A375 (cell line): ENCODE results near the gene ETNPPL. TPM values are rescaled to one million over a fixed set of nuclear protein-coding genes. Genes with fewer than 3 reads are reported as not detected.

Source experiments
- total RNA-seq: library from RNA; depleted of rRNA; stranded (reverse); fragments of >200 nt; shearing (Covaris generic); gene quantifications from 2 replicates; pipeline ENCODE4 v1.2.3, GENCODE V29; 2014; rRNA removed

Gene ETNPPL
- total RNA-seq, result 0.34 TPM in 1 of 2 replicates, not detected in the other

GRCh38 chr4:108762559-108763225 is at the start of gene ETNPPL:
ETNPPL (minus strand) TSS chr4:108763053; CDS start chr4:108762898, 155 bp downstream.

Other genes starting within 250 kb of the ETNPPL start
- 1,368 and 1,401 TPM in 2 replicates for gene RPL34, start 142.5 kb downstream of the ETNPPL start, total RNA-seq
- 50.5 and 53.6 TPM in 2 replicates for gene OSTC, start 112.5 kb downstream of the ETNPPL start, total RNA-seq